Prostate gland (tissue), 2 donors: Measurements from ENCODE around the gene LRCH1.

Source experiments
- CTCF ChIP-seq, 4 experiments: fragments of 200-600 bp in 2 of 4; fragments of 450-650 bp in 2 of 4; sonication (generic) in 2 of 4; IDR thresholded peaks; 1 replicate in 3 of 4; 2 replicates in 1 of 4; pipeline ENCODE4 v1.5.1; 2016 to 2019; ENCODE audit warnings: antibody characterized with exemption in 4 of 4, mild to moderate bottlenecking in 2 of 4, moderate library complexity in 2 of 4
- POLR2A ChIP-seq: fragments of 450-650 bp; IDR thresholded peaks from one replicate; pipeline ENCODE4 v1.6.1; 2016; ENCODE audit warnings: antibody characterized with exemption, mild to moderate bottlenecking
- POLR2AphosphoS5 ChIP-seq: sonication (generic); formaldehyde crosslinking; IDR thresholded peaks from one replicate; pipeline ENCODE4 v1.6.1; 2017; ENCODE audit warnings: antibody characterized with exemption

DNA sequence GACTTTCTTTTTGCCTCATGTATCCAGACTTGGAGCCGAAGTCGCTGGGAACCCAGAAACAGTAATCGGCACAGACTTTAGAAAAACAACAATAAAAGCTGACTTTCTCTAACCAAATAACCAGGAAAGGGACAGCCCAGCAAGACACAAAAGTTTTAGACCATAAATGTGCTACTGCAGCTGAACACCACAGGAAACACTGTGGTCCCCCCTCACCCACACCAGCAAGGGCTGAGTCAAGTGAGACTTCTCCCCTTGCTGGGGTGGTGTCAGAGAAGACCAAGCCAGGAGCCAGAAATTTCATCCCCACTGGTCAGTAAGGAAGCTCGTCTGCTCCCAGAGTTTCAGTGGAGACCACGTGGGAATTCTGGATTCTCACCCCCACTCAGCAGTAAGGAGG lies 173.4 kb downstream of the LRCH1 start:
- TF ChIP-seq POLR2A: no peak
- no peak for TF ChIP-seq POLR2AphosphoS5
- TF ChIP-seq CTCF (IDR thresholded peaks at IDR 0.05): no peak
